Activated CD4-positive, alpha-beta T cell treated with anti-CD3 and anti-CD28 coated beads, Interleukin-2, amount 50 U/mL, for 24 hours (primary cell): ENCODE measurements around the gene TNP1.

Experiments used
- DNase-seq, 2 donors: peaks; one replicate each; pipeline ENCODE4 v3.0.0-alpha.2; 2020; ENCODE audit warnings: low read depth in 1 of 2, low spot score in 1 of 2

Gene TNP1

DNA sequence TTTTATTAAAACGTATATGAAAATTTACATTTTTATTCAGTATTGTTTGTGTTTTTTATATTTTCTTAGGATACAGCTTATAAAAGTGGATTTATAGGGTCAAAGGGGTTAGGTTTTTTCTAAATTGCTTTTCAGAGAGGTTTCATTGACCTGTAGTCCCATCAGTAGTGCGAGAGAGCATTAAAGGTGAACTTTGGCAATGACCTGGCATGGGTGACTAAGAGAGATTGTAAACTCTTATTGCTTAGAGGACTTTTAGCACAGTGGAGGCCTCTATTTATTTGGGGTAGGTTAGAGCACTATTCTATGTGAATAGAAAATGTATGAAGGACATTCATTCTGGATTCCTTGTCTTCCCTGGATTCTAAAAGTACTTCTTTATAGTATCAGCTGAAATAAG is 16.0 kb upstream of the TNP1 start:
- no peak for DNase-seq

- no peak for DNase-seq
Observed at GRCh38 chr2:216873573-216873972, 13.7 kb upstream of the TNP1 start.

DNA sequence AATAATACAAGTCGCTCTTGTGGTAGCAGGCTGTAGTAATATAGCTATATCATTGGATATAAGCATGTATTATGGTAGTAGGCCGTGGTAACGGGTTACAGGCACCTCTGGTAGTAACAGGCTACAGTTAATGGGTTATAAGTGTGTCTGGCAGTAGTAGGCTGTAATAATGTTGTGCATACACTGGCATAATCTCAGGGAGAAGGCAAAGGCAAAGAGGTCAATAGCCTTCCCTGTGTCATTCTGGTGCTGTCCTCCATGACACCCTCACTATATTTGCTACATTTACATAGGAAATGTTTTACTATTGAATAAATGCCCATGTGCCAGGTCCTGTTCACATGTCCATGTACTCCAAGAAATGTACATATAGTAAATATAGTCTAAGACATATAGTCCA is 12.8 kb upstream of the TNP1 start:
- DNase-seq, result no peak

DNA sequence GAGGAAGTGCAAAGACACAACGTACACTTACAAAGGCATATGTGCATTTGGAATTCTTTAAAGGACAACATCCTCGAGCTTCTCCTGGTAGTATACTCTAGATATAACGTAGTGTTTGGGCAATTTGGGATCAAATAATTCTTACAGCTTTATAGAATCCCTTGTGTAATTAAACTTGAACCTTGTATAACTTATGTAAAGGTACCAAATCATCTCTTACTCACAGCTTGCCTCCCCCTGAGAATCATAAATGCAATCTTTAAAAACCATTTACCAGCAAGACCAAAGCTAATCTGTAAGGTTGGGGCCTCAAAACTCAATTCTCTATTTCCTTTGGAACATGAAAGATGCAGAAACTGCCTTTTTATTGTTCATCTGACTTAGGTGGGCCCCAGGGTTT is 12.2 kb upstream of the TNP1 start:
- DNase-seq, result no peak

- DNase-seq, result no peak
Observed at GRCh38 chr2:216871333-216871934, 11.6 kb upstream of the TNP1 start.

GRCh38 chr2:216870508-216871332 is 10.9 kb upstream of the TNP1 start:
- no peak for DNase-seq

DNA sequence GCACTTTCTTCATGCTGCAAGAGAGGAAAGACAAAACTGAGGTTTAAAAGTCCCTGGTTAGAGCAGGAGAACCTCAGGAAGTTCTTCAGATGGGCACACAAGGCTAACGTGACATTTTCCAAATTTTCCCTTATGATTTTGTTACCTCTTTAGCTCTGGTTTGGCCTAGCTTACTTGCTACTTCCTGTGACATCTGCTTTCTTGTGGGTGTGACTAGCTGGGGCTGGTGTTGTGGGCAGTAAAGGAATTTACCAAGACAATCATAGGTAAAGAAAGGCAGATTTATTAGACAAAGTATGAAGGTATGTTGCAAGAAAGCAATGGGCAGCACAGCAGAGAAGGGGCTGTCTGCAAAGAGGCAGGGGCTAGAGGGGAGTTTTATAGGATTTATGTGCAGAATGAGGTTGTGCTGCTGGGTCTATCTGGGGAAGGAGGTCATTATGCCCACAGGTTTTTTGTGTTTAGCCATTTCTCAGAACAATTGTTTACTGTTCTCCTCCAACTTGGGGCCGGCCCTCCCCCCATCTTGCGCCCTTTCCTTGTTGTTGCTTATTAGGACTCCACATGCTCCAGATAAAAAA is 6.7 kb upstream of the TNP1 start:
- no peak for DNase-seq

- no peak for DNase-seq
Observed at GRCh38 chr2:216865658-216866057, 5.8 kb upstream of the TNP1 start.

GRCh38 chr2:216863946-216864345 is 4.1 kb upstream of the TNP1 start:
- DNase-seq, result no peak

DNA sequence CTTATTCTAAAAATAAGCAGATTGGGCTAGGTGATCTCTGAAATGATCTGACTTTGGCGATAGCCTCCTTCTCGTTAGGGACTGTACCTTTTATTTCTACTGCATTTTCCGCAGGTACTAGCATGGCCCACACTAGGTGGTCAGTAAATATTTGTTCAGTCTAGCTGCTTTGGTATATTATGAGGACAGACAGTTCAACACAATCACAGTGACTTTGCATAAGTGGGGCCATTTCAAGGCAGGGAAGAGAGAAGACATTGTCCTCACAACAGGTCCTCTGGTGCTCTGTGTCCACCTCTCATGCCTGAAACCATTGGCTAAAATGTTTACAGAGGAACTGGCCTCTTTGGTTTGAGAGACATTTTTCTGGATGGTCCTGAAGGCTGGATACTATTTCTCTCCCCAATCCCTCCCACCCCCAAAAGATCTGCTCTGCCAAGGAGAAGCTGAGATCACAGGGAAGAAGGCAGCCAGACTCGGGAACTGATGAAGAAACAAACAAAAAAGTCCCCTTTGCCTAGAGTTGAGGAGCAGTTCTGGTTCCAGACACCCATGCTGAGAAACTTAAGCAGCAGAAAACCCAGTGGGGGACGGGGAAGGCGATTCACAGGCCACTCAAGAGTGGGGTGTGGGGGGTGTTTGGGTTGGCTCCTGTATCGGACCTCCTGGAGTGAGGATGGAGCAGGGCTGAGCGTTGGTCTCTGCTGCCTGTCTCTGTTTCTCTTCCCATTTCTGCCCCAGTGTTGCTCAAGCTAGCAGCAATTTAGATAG is 2.9 kb upstream of the TNP1 start:
- DNase-seq, result no peak

- DNase-seq, result no peak
Observed at GRCh38 chr2:216860426-216861137, 718 bp upstream of the TNP1 start.

- no peak for DNase-seq
Observed at GRCh38 chr2:216858312-216858711, 1.6 kb downstream of the TNP1 start.

DNA sequence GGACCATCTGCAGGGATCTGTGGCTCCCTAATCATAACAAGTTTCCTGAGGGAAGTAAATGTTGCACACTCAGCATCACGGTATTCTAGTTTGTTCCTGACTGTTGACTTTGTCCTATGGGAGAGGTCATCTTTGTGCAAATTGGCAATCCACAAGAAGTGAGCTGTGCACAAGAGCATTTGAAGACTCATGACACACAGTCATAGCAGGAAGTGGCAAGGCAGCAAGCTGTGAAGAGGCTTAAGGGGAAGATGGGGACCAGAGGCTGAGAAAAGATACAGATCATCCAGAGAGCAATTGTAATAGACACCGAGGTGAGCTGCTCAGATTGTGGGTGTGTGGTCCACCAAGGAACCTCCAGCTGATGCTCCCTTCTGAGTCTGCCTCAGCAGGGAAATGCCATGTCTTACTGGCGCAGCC is 2.7 kb downstream of the TNP1 start:
- no peak for DNase-seq

DNA sequence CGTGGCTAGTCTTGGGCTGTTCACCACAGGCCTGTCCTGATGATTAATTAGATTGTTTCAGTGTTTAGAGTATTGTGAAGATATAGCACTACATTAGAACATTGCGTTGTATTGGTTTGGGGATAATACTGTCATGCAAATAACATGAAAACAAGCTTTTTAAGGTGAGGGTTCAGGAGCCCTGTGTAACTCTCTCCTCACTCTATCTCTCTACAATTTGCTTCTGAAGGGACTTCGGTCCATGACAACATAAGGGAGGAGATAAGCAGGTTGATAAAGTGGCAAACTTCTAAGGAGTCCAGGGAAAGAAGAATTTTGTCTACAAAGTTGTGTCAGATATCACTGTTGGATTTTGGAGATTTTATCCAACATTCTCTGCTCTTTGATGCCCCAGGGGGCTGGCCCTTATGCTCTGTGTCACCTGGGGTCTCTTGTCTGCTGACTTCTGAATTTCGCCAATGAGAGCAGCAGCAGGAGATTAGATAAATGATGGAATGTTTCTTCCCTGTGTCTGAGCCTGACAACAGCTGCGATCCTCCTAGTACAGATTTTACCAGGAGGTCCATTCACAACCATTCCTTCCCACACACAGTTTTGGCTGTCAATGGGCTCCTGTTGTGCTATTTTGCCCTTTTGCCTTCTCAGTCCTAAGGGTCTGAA is 3.3 kb downstream of the TNP1 start:
- DNase-seq, result no peak

DNA sequence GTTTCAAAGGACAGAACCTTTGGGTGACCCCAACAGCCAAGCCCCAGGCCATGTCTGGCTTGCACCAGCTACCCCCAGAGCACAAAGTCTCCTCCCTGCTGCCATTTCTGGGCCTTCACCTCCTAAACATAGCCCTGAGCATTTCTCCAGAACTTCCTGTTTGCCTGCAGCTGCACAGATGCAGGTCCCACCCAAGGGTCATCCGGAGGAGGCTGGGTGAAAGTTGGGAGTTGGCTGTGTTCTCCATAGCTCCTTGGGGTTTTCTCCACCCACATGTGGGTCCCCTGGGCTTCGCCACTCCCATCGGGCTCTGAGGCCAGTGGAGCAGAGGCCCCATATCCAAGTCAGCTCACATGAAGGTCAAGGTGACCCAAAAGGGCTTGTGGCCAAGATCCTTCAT is 4.3 kb downstream of the TNP1 start:
- DNase-seq, result no peak

DNA sequence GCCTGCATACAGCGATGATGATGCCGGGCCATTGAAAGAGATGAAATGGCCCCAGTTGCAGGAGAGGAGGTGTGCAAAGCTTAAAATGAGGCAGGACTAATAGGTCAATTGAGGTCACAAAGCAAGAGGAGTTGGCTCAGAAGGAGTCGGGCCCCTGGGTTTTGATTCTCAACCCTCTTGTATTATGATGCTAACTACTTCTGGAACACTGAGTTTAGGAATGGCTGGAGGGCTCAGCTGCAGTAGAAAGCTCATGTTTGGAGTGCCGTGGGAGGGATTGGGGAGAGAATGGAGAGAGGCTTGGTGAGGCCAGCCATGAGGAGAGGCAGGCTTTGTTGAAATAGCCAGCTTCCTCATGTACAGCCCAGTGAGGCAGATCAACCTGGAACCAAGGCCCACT is 4.8 kb downstream of the TNP1 start:
- DNase-seq, result no peak

DNA sequence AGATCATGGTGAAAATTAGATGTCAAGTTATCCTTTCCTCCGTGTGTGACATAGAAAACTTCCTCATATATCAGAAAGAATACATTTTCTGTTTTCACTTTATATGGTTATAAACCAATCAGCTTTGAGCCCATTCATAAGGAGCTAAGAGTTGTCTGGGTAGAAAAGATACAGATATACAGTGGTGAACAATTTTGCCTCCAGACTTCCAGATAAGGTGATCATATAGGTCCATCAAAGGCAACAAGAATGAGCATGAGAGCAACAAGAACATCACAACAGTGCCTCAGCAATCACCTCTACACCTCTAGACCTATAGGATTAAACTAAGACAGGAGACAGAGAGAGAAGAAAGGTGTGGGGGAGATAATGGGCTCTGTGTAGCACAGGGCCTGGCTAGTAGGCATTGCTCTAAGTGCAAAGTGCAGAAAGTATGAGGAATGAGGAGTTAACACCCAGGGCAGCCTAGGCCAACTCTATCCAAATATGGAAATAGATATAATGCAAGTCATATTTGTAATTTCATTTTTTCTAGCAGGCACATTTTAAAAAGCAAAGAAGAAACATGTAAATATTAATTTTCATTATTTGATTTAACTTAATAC is 8.3 kb downstream of the TNP1 start:
- DNase-seq, result no peak

- DNase-seq, result no peak
Observed at GRCh38 chr2:216850665-216851322, 9.1 kb downstream of the TNP1 start.

- peak in 1 of 2 donors; percentile 9 for DNase-seq
Observed at GRCh38 chr2:216849987-216850386, 9.9 kb downstream of the TNP1 start.

DNA sequence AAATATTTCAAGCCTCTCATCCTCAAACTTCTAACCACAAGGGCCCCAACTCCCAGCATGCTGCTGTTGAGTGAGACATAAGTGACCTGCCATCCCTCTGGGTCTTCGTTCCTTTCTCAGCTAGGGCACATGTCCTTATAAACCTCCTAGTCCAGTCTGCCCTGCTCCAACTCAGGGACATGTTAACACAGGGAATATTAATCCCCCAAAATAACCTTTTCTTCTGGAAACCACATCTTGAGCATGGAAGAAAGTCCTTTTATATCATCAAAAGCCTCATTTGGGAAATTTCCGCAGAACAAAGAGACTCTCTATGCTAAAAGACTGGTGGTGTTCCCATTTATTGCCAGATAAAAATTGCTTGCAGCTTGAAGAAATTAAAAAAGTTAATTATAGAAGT is 14.4 kb downstream of the TNP1 start:
- DNase-seq, result no peak
